ENCODE measurements around the gene F8A2. TPM values are rescaled to one million over a fixed set of nuclear protein-coding genes. Genes with fewer than 3 reads are reported as not detected.
"Not testable (repeated sequence)": the region's sequence is repeated elsewhere in the genome, so short reads cannot be mapped to it uniquely, and the experiment has no call there.

The F8A2 gene
- not detected in 2 replicates for polyA plus RNA-seq (2013)

DNA sequence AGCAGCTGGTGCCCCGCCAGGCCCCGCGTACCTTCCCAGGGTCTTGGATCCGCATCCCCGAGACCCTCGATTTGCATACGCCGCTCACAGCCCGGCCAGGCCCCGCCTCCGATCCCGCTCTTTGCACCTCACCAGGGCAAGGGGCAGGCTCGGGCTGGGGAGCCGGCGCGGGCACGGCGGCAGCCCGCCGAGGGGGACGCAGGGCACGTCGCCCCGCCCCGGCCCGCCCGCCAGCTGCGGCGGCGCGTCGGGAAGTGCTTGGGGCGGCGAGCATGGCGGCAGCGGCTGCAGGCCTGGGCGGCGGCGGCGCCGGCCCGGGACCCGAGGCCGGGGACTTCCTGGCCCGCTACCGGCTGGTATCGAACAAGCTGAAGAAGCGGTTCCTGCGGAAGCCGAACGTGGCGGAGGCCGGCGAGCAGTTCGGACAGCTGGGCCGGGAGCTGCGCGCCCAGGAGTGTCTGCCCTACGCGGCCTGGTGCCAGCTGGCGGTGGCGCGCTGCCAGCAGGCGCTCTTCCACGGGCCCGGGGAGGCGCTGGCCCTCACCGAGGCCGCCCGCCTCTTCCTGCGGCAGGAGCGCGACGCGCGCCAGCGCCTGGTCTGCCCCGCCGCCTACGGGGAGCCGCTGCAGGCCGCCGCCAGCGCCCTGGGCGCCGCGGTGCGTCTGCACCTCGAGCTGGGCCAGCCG lies at the start of gene F8A2:
TSS of gene F8A2 (plus strand) at position 253 of the 686 bp plus-strand sequence. CDS start at position 273, 20 bp downstream.
- not testable (repeated sequence) for H2BK120ac ChIP-seq (ENCODE audit: insufficient read depth, low read length, poor library complexity); H3K79me1 ChIP-seq (ENCODE audit: low read length); H3K4me3 ChIP-seq (ENCODE audit: low read depth, low read length); H3K27ac ChIP-seq (ENCODE audit: low read depth, low read length); DNase-seq; H3K23ac ChIP-seq (ENCODE audit: low read length); H3K27me3 ChIP-seq (ENCODE audit: insufficient read depth, low read length); H3K18ac ChIP-seq (ENCODE audit: low read length); H3K4ac ChIP-seq (ENCODE audit: low read depth, low read length); H4K8ac ChIP-seq (ENCODE audit: low read depth, low read length); H3K36me3 ChIP-seq (ENCODE audit: control insufficient read depth in 1 of 2, insufficient read depth in 2 of 2, low read length in 2 of 2); H3K4me1 ChIP-seq (ENCODE audit: control insufficient read depth in 1 of 2, insufficient read depth in 2 of 2, low read length in 2 of 2); H3K9ac ChIP-seq (ENCODE audit: low read length); H2AFZ ChIP-seq (ENCODE audit: insufficient read depth, low read length, poor library complexity); H4K12ac ChIP-seq (ENCODE audit: low read depth, low read length); H2AK5ac ChIP-seq (ENCODE audit: low read length); H2BK12ac ChIP-seq (ENCODE audit: low read length); H4K91ac ChIP-seq (ENCODE audit: low read depth, low read length); H3K14ac ChIP-seq (ENCODE audit: low read length); H2BK5ac ChIP-seq (ENCODE audit: low read depth, low read length, poor library complexity); H3K79me2 ChIP-seq (ENCODE audit: control insufficient read depth, insufficient read depth, low read length, poor library complexity); H3K4me2 ChIP-seq (ENCODE audit: low read length); H3K9me3 ChIP-seq (ENCODE audit: insufficient read depth, low read depth, low read length)
- WGBS (ENCODE audit: extremely low coverage, insufficient coverage, insufficient read length), result no CpG with 5 or more reads among the region's 90 CpGs

DNA sequence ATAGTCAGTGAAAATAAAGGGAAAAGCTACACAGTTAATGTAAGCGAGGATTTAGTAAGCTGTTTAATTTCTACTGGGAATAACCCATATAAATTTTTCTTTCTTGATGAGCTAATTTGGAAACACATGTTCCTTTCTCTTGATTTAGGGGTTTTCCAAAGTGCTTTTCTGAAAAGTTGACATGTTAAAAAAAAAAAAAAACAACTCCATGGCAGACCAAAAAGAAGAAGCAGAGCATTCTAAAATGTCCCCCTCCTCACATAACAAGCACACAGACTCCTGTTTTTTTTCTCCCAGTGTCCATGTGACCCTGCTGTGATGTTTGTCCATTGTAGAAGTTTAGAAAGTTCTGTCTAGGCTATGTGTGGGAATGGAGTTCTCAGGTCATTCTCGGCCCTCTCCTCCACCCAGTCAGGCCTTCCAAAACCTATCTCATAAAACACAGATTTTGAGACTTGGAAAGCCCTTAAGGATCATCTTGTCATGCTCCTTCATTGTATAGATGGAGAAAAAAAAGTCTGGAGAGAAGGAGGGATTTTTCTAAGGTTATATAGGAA lies 48.3 kb upstream of the F8A2 start:
- Histone ChIP-seq H3K4ac (ENCODE audit: low read depth, low read length) (no peak overlapping the region), H3K79me1 (ENCODE audit: low read length) (no peaks in the 10 kb centered on the region), H4K91ac (ENCODE audit: low read depth, low read length) (no peak overlapping the region), H3K4me1 (ENCODE audit: control insufficient read depth in 1 of 2, insufficient read depth in 2 of 2, low read length in 2 of 2) (no peaks in the 10 kb centered on the region), H3K14ac (ENCODE audit: low read length) (no peak overlapping the region), H4K12ac (ENCODE audit: low read depth, low read length) (no peak overlapping the region), H3K79me2 (ENCODE audit: control insufficient read depth, insufficient read depth, low read length, poor library complexity) (no peaks in the 10 kb centered on the region), H4K8ac (ENCODE audit: low read depth, low read length) (no peak overlapping the region), H2AFZ (ENCODE audit: insufficient read depth, low read length, poor library complexity) (no peak overlapping the region), H3K36me3 (ENCODE audit: control insufficient read depth in 1 of 2, insufficient read depth in 2 of 2, low read length in 2 of 2) (no peaks in the 10 kb centered on the region), H3K18ac (ENCODE audit: low read length) (no peak overlapping the region), H2BK5ac (ENCODE audit: low read depth, low read length, poor library complexity) (no peak overlapping the region), H2BK12ac (ENCODE audit: low read length) (no peak overlapping the region), H2AK5ac (ENCODE audit: low read length) (no peak overlapping the region), H3K27ac (ENCODE audit: low read depth, low read length) (no peak overlapping the region), H3K4me2 (ENCODE audit: low read length) (no peak overlapping the region), H3K4me3 (ENCODE audit: low read depth, low read length) (no peak overlapping the region), H3K23ac (ENCODE audit: low read length) (no peak overlapping the region), H2BK120ac (ENCODE audit: insufficient read depth, low read length, poor library complexity) (no peak overlapping the region), H3K9ac (ENCODE audit: low read length) (no peak overlapping the region), H3K9me3 (ENCODE audit: insufficient read depth, low read depth, low read length) (no peaks in the 10 kb centered on the region), H3K27me3 (ENCODE audit: insufficient read depth, low read length) (no peaks in the 10 kb centered on the region)
- WGBS (ENCODE audit: extremely low coverage, insufficient coverage, insufficient read length), result no CpG with 5 or more reads among the region's 2 CpGs
- DNase-seq, result no peak

DNA sequence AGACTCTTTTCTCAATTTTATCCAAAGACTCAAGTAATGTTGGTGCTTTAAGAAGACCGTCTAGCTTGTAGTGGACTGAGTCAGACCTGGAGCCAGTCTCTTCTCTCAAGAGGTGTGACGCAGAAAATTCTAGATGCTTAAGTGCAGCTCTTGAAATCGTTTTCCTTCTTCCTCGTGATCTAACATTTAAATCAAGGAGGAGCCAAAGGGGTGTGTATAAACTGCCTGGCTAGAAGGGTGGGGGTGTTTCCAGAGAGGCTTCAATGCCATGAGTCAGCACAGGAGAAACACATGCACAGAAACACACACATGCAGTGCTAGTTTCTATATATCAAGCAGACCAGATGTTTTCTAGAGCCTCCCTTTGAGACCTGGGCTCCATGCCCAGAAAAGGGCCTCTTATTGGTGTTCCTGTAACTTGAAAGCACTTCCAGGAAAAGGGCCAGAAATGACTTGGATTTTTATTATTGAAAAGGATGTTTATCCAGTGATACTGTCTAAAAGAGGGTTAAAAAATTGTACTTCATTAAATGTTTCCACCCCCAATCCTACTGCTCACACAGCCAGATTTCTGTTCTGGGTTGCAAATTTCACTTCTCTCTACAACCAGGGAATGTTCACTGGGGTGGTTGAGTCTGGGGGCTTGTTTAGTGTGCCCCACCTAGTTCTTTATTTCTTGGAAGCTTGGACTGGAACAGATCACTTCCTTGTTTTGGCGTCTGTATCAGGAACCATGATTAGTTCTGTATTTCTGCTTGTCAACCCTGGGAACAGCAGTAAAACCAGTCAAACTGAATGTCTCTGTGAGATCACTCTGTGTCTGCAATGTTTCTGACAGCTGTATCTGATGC lies 47.2 kb upstream of the F8A2 start, which contains the start of gene CLIC2:
TSS of gene CLIC2 (minus strand) at position 129 of the 851 bp plus-strand sequence. CDS start 187 bp downstream, outside the sequence.
- Histone ChIP-seq H3K79me2 (ENCODE audit: control insufficient read depth, insufficient read depth, low read length, poor library complexity) (no peaks in the 10 kb centered on the region), H4K91ac (ENCODE audit: low read depth, low read length) (no peak within 1 kb of the TSS), H2AFZ (ENCODE audit: insufficient read depth, low read length, poor library complexity) (no peak within 1 kb of the TSS), H2AK5ac (ENCODE audit: low read length) (no peak within 1 kb of the TSS), H2BK12ac (ENCODE audit: low read length) (no peak within 1 kb of the TSS), H3K36me3 (ENCODE audit: control insufficient read depth in 1 of 2, insufficient read depth in 2 of 2, low read length in 2 of 2) (no peaks in the 10 kb centered on the region), H3K9ac (ENCODE audit: low read length) (no peak within 1 kb of the TSS), H3K4me2 (ENCODE audit: low read length) (no peak within 1 kb of the TSS), H3K27ac (ENCODE audit: low read depth, low read length) (no peak within 1 kb of the TSS), H3K27me3 (ENCODE audit: insufficient read depth, low read length) (no peaks in the 10 kb centered on the region), H3K4ac (ENCODE audit: low read depth, low read length) (no peak within 1 kb of the TSS), H3K23ac (ENCODE audit: low read length) (no peak within 1 kb of the TSS), H3K79me1 (ENCODE audit: low read length) (no peaks in the 10 kb centered on the region), H3K14ac (ENCODE audit: low read length) (no peak within 1 kb of the TSS), H3K18ac (ENCODE audit: low read length) (no peak within 1 kb of the TSS), H3K4me3 (ENCODE audit: low read depth, low read length) (no peak within 1 kb of the TSS), H4K12ac (ENCODE audit: low read depth, low read length) (no peak within 1 kb of the TSS), H3K9me3 (ENCODE audit: insufficient read depth, low read depth, low read length) (no peaks in the 10 kb centered on the region), H4K8ac (ENCODE audit: low read depth, low read length) (no peak within 1 kb of the TSS), H2BK5ac (ENCODE audit: low read depth, low read length, poor library complexity) (no peak within 1 kb of the TSS), H2BK120ac (ENCODE audit: insufficient read depth, low read length, poor library complexity) (no peak within 1 kb of the TSS), H3K4me1 (ENCODE audit: control insufficient read depth in 1 of 2, insufficient read depth in 2 of 2, low read length in 2 of 2) (no peaks in the 10 kb centered on the region)
- peak in 1 of 2 donors; percentile 14 for DNase-seq
- no CpG with 5 or more reads among the region's 5 CpGs for WGBS (ENCODE audit: extremely low coverage, insufficient coverage, insufficient read length)

DNA sequence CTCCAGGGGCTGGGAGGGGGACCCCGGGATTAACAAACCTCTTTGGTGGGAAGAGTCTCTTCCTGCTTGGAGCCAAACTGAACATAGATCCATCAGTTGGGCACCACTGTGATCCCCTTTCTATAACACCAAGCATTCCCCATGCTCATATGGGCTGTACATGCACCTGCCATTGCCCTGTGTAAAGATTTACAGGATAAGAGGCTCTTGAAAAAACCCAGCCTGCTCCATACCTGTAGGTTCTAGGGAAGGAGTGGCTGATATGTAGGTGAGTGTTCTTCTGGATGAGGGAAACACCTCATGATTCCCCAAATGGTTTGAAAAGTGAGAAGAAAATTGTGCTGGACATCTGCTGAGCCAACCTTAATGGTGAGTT lies 46.6 kb upstream of the F8A2 start:
- not testable (repeated sequence) for H4K12ac ChIP-seq (ENCODE audit: low read depth, low read length); DNase-seq; H3K14ac ChIP-seq (ENCODE audit: low read length); H3K27me3 ChIP-seq (ENCODE audit: insufficient read depth, low read length); H3K9me3 ChIP-seq (ENCODE audit: insufficient read depth, low read depth, low read length); H2BK120ac ChIP-seq (ENCODE audit: insufficient read depth, low read length, poor library complexity); H2AK5ac ChIP-seq (ENCODE audit: low read length); H3K79me1 ChIP-seq (ENCODE audit: low read length); H3K36me3 ChIP-seq (ENCODE audit: control insufficient read depth in 1 of 2, insufficient read depth in 2 of 2, low read length in 2 of 2); H4K91ac ChIP-seq (ENCODE audit: low read depth, low read length); H2BK5ac ChIP-seq (ENCODE audit: low read depth, low read length, poor library complexity); H3K4me3 ChIP-seq (ENCODE audit: low read depth, low read length); H3K23ac ChIP-seq (ENCODE audit: low read length); H3K79me2 ChIP-seq (ENCODE audit: control insufficient read depth, insufficient read depth, low read length, poor library complexity); H3K27ac ChIP-seq (ENCODE audit: low read depth, low read length); H2AFZ ChIP-seq (ENCODE audit: insufficient read depth, low read length, poor library complexity); H3K4ac ChIP-seq (ENCODE audit: low read depth, low read length); H3K4me2 ChIP-seq (ENCODE audit: low read length); H3K4me1 ChIP-seq (ENCODE audit: control insufficient read depth in 1 of 2, insufficient read depth in 2 of 2, low read length in 2 of 2); H3K9ac ChIP-seq (ENCODE audit: low read length); H4K8ac ChIP-seq (ENCODE audit: low read depth, low read length); H3K18ac ChIP-seq (ENCODE audit: low read length); H2BK12ac ChIP-seq (ENCODE audit: low read length)
- WGBS (ENCODE audit: extremely low coverage, insufficient coverage, insufficient read length), result no CpG with 5 or more reads among the region's 1 CpG
